GM23338 (cell line): ENCODE results near the gene CREB1.

Source experiments
- CREB1 ChIP-seq: fragments of 250-450 bp; sonication (Bioruptor Pico); IDR thresholded peaks from 2 replicates; pipeline ENCODE4 v1.5.0; 2020; ENCODE audit warnings: low read depth, mild to moderate bottlenecking, moderate library complexity
- CTCF ChIP-seq, 2 experiments: fragments of 200-600 bp in 1 of 2; sonication (generic) in 1 of 2; conservative IDR thresholded peaks; 2 replicates each; pipeline versions ENCODE4 v1.5.1 to v1.6.1; 2016 to 2017; ENCODE audit warnings: antibody characterized with exemption in 2 of 2, low read depth in 2 of 2, mild to moderate bottlenecking in 2 of 2, moderate library complexity in 1 of 2
- ETS1 ChIP-seq: IDR thresholded peaks from 2 replicates; pipeline ENCODE4 v1.6.1; 2016; ENCODE audit warnings: antibody characterized with exemption
- EZH2 ChIP-seq: fragments of 200-600 bp; sonication (generic); IDR thresholded peaks from one replicate; pipeline ENCODE4 v1.8.0; 2017; ENCODE audit warnings: antibody characterized with exemption, mild to moderate bottlenecking, low read depth; ENCODE audit not compliant: unreplicated experiment
- EZH2phosphoT487 ChIP-seq: fragments of 200-600 bp; sonication (generic); IDR thresholded peaks from one replicate; pipeline ENCODE4 v1.8.1; 2018; ENCODE audit warnings: antibody characterized with exemption; ENCODE audit not compliant: unreplicated experiment
- JUNB ChIP-seq: IDR thresholded peaks from one replicate; pipeline ENCODE4 v1.6.1; 2016; ENCODE audit warnings: antibody characterized with exemption; ENCODE audit not compliant: unreplicated experiment
- POLR2AphosphoS5 ChIP-seq: IDR thresholded peaks from 2 replicates; pipeline ENCODE4 v1.6.1; 2016; ENCODE audit warnings: antibody characterized with exemption, low read depth
- ZNF462 ChIP-seq: fragments of 250-450 bp; sonication (Bioruptor Pico); IDR thresholded peaks from 2 replicates; pipeline ENCODE4 v1.5.0; 2020; ENCODE audit warnings: mild to moderate bottlenecking, moderate library complexity
- TF ChIP-seq, protein P1 (sequence below): IDR thresholded peaks from one replicate; pipeline ENCODE4 v1.6.1; 2018; ENCODE audit warnings: antibody characterized with exemption; ENCODE audit not compliant: unreplicated experiment

- TF ChIP-seq CTCF (conservative IDR thresholded peaks at IDR 0.05; ENCODE audit: low read depth in 2 of 2) (no peak), EZH2phosphoT487 (no peak), ETS1 (no peak), POLR2AphosphoS5 (no peak), JUNB (no peak), ZNF462 (no peak), CREB1 (no peak), EZH2 (no peak)
- TF ChIP-seq, protein P1, sequence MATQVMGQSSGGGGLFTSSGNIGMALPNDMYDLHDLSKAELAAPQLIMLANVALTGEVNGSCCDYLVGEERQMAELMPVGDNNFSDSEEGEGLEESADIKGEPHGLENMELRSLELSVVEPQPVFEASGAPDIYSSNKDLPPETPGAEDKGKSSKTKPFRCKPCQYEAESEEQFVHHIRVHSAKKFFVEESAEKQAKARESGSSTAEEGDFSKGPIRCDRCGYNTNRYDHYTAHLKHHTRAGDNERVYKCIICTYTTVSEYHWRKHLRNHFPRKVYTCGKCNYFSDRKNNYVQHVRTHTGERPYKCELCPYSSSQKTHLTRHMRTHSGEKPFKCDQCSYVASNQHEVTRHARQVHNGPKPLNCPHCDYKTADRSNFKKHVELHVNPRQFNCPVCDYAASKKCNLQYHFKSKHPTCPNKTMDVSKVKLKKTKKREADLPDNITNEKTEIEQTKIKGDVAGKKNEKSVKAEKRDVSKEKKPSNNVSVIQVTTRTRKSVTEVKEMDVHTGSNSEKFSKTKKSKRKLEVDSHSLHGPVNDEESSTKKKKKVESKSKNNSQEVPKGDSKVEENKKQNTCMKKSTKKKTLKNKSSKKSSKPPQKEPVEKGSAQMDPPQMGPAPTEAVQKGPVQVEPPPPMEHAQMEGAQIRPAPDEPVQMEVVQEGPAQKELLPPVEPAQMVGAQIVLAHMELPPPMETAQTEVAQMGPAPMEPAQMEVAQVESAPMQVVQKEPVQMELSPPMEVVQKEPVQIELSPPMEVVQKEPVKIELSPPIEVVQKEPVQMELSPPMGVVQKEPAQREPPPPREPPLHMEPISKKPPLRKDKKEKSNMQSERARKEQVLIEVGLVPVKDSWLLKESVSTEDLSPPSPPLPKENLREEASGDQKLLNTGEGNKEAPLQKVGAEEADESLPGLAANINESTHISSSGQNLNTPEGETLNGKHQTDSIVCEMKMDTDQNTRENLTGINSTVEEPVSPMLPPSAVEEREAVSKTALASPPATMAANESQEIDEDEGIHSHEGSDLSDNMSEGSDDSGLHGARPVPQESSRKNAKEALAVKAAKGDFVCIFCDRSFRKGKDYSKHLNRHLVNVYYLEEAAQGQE = no peak
These were observed 634 bp downstream of the CREB1 start for GRCh38 chr2:207530160-207531031.
